Neutrophil (primary cell): Measurements from ENCODE around the gene MATR3.
A peak's percentile ranks its signal among the peaks of the same experiment; 100 is the strongest.

Experiments
- H3K27ac ChIP-seq: fragments of 200-600 bp; sonication (generic); 2 replicates; pipeline ENCODE4 v1.5.1; 2016; ENCODE audit warnings: mild to moderate bottlenecking, moderate library complexity
- H3K27me3 ChIP-seq: fragments of 200-600 bp; sonication (generic); 2 replicates; pipeline ENCODE4 v1.6.0; 2016; ENCODE audit warnings: mild to moderate bottlenecking
- H3K36me3 ChIP-seq: fragments of 200-600 bp; sonication (generic); 2 replicates; pipeline ENCODE4 v1.5.1; 2017
- H3K4me1 ChIP-seq, 2 experiments: fragments of 200-600 bp in 1 of 2; sonication (generic) in 1 of 2; 1 replicate in 1 of 2; 2 replicates in 1 of 2; pipeline versions ENCODE4 v1.5.1 to v1.6.1; 2013 to 2016; ENCODE audit warnings: low read depth in 1 of 2, low read length in 1 of 2, mild to moderate bottlenecking in 1 of 2, moderate library complexity in 1 of 2; ENCODE audit not compliant: control insufficient read depth in 1 of 2, insufficient read depth in 1 of 2
- H3K4me3 ChIP-seq, 2 experiments: fragments of 200-600 bp in 1 of 2; sonication (generic) in 1 of 2; 1 replicate in 1 of 2; 2 replicates in 1 of 2; pipeline ENCODE4 v1.5.1; 2013 to 2016; ENCODE audit warnings: low read depth in 1 of 2, low read length in 1 of 2, mild to moderate bottlenecking in 1 of 2, moderate library complexity in 1 of 2
- H3K9me3 ChIP-seq: fragments of 200-600 bp; sonication (generic); 2 replicates; pipeline ENCODE4 v1.5.1; 2016
- TF ChIP-seq, protein P1 (sequence below): fragments of 200-600 bp; sonication (generic); IDR thresholded peaks from 2 replicates; pipeline ENCODE4 v1.5.1; 2016; ENCODE audit warnings: antibody characterized with exemption

Gene MATR3, protein sequence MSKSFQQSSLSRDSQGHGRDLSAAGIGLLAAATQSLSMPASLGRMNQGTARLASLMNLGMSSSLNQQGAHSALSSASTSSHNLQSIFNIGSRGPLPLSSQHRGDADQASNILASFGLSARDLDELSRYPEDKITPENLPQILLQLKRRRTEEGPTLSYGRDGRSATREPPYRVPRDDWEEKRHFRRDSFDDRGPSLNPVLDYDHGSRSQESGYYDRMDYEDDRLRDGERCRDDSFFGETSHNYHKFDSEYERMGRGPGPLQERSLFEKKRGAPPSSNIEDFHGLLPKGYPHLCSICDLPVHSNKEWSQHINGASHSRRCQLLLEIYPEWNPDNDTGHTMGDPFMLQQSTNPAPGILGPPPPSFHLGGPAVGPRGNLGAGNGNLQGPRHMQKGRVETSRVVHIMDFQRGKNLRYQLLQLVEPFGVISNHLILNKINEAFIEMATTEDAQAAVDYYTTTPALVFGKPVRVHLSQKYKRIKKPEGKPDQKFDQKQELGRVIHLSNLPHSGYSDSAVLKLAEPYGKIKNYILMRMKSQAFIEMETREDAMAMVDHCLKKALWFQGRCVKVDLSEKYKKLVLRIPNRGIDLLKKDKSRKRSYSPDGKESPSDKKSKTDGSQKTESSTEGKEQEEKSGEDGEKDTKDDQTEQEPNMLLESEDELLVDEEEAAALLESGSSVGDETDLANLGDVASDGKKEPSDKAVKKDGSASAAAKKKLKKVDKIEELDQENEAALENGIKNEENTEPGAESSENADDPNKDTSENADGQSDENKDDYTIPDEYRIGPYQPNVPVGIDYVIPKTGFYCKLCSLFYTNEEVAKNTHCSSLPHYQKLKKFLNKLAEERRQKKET

DNA sequence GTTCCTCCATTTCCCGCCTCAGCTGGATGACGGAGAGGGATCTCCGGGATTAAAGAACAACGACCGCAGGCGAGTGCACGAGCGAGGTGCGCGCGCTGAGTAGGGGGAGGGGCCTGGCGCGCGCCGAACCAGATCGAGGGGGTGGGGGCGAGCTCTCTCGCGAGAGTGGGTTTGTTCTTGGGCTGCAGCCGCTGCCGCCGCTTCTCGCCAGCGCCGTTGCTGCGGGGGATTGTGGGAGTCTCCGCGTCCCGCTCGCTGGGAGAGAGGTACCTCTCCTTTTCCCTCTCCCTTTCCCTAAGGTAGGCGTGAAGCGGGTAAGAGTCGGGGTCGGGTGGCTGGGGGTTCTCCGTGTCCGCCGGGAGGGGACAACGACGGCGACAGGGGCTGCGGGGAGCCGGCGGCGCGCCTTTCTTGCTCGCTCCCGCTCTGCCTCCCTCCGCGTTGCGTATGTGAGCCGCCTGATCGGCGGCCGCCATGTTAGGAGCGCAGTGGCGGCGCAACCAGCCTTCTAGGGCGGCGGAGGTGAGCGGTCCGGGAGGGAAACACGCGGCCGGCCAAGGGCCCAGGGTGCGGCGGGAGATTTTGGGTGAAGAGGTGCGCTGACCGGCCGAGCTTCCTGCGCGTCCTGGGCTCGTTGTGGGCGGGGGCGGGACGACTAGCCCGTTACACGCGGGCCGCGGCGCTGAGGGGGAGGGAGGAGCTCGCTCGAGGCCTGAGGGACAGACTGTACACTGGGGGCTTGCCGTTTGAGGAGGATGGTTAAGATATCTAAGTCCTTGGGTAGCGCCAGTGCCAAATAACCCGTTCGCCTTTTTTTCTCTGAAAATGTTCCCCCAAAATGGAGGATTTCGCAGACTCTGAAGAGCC lies at the start of gene MATR3:
TSS of gene MATR3 (plus strand) at position 234 of the 867 bp plus-strand sequence. CDS start 13,676 bp downstream, outside the sequence.
- peaks cover 28 to 36% of the 10 kb centered on the region in 2 experiments for H3K4me1 ChIP-seq
- H3K4me3 ChIP-seq, result peak within 1 kb of the TSS; percentile 86 to 89
- H3K27me3 ChIP-seq, result no peaks in the 10 kb centered on the region
- H3K36me3 ChIP-seq, result no peaks in the 10 kb centered on the region
- TF ChIP-seq, protein P1, sequence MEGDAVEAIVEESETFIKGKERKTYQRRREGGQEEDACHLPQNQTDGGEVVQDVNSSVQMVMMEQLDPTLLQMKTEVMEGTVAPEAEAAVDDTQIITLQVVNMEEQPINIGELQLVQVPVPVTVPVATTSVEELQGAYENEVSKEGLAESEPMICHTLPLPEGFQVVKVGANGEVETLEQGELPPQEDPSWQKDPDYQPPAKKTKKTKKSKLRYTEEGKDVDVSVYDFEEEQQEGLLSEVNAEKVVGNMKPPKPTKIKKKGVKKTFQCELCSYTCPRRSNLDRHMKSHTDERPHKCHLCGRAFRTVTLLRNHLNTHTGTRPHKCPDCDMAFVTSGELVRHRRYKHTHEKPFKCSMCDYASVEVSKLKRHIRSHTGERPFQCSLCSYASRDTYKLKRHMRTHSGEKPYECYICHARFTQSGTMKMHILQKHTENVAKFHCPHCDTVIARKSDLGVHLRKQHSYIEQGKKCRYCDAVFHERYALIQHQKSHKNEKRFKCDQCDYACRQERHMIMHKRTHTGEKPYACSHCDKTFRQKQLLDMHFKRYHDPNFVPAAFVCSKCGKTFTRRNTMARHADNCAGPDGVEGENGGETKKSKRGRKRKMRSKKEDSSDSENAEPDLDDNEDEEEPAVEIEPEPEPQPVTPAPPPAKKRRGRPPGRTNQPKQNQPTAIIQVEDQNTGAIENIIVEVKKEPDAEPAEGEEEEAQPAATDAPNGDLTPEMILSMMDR, result peak; percentile 24
- no peaks in the 10 kb centered on the region for H3K9me3 ChIP-seq
- peak within 1 kb of the TSS; percentile 94 for H3K27ac ChIP-seq

DNA sequence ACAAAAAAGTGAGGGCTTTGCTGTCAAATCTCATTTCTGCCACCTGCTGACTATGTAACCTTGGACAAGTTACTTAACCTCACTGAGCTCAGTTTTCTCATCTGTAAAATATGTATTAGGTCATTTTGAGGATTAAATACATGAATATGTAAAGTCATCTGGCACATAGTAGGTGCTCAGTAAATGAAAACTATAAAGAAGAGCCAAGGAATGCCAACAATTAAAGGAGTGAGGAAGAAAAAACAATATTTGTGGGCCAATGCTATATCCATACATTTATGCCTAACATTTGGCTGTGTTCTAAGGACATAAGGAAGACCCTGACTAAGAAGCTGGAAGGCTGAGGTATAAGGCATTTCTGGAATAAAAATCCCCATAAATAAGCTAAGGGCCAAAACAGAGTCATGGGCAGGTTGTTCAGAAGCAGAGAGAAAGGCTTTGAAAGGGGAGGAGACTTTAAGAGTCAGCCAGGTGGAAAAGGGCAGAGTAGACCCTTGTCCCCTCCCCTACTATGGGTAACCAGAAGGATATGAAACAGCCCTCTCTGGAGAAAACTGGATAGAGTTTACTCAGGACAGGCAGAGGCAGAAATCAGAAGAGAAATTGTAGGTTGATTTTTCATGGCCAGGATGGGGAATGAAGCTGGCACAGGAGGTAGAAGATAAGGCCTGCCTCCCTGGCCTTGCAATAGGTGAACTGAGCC lies 47.8 kb upstream of the MATR3 start:
- TF ChIP-seq, protein P1, result no peak
- Histone ChIP-seq H3K27me3 (peaks cover 11% of the 10 kb centered on the region), H3K36me3 (no peaks in the 10 kb centered on the region), H3K4me1 (peaks cover 11 to 13% of the 10 kb centered on the region in 2 experiments), H3K9me3 (no peaks in the 10 kb centered on the region), H3K4me3 (no peak overlapping the region), H3K27ac (peak overlapping the region; percentile 15)

DNA sequence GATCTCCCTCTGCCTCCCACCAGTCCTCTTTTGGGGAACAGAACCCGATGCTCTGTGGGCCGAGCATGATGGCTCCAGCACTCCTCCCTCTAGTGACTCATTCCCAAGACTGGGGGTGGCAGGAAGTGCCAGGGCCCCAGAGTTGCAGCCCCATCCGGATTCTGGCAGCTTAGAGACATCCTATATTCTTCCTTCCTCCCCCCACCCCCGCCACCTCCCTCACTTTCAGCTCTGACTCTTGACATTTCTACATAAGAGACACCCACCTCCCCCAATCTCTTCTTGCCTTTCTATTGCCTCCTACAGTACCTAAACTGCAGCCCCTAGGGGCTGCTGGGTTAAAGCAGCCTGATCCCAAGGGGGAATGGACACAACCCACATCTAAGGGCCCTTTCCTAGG lies 47.1 kb upstream of the MATR3 start:
- H3K27me3 ChIP-seq, result peaks cover 5% of the 10 kb centered on the region
- no peak overlapping the region for H3K4me3 ChIP-seq
- peaks cover 11 to 13% of the 10 kb centered on the region in 2 experiments for H3K4me1 ChIP-seq
- H3K9me3 ChIP-seq, result no peaks in the 10 kb centered on the region
- TF ChIP-seq, protein P1, result no peak
- H3K36me3 ChIP-seq, result no peaks in the 10 kb centered on the region
- H3K27ac ChIP-seq, result peak overlapping the region; percentile 15

DNA sequence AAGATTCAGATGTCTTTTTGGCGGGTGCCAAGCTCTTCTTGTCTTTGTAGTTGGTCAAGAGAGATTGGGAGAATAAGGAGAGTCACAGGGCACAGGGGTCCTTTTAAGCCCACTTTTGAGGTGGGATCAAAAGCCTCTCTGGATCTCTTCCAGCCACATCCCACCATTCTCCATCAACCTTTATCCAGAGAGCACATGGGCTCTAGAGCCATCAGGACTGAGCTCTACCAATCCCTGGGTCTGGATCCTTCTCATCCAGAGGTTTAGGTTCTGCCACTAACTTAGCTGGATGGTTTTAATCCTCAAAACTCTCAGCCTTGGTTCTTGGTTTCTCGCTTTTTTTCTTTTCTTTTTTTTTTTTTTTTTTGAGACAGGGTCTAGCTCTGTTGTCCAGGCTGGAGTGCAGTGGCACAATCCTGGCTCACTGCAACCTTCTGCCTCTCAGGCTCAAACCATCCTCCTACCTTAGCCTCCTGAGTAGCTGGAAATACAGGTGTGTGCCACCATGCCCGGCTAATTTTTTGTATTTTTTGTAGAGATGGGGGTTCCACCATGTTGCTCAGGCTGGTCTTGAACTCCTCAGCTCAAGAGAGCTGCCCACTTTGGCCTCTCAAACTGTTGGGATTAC lies 44.6 kb upstream of the MATR3 start:
- H3K4me1 ChIP-seq, result peaks cover 11 to 13% of the 10 kb centered on the region in 2 experiments
- no peak overlapping the region for H3K27ac ChIP-seq
- TF ChIP-seq, protein P1, result no peak
- no peak overlapping the region for H3K4me3 ChIP-seq
- no peaks in the 10 kb centered on the region for H3K9me3 ChIP-seq
- H3K27me3 ChIP-seq, result no peaks in the 10 kb centered on the region
- H3K36me3 ChIP-seq, result no peaks in the 10 kb centered on the region
